Ishikawa (cell line): ENCODE results near the gene MYL6B.

Experiments
- EP300 ChIP-seq: IDR thresholded peaks from 2 replicates; pipeline ENCODE4 v1.6.1; 2012; ENCODE audit warnings: borderline replicate concordance
- FOXM1 ChIP-seq: IDR thresholded peaks from 2 replicates; pipeline ENCODE4 v1.6.1; 2012; ENCODE audit warnings: low read depth, borderline replicate concordance
- MAX ChIP-seq: IDR thresholded peaks from 2 replicates; pipeline ENCODE4 v1.6.1; 2012
- NFIC ChIP-seq: IDR thresholded peaks from 2 replicates; pipeline ENCODE4 v1.6.1; 2012
- REST ChIP-seq: IDR thresholded peaks from 2 replicates; pipeline ENCODE4 v1.6.1; 2012; ENCODE audit warnings: low read depth, mild to moderate bottlenecking
- TAF1 ChIP-seq: IDR thresholded peaks from 2 replicates; pipeline ENCODE4 v1.6.1; 2012; ENCODE audit warnings: low read depth, mild to moderate bottlenecking
- TEAD4 ChIP-seq: IDR thresholded peaks from 2 replicates; pipeline ENCODE4 v1.6.1; 2012
- YY1 ChIP-seq: IDR thresholded peaks from 2 replicates; pipeline ENCODE4 v1.6.1; 2012; ENCODE audit warnings: low read depth
- ZBTB7A ChIP-seq: IDR thresholded peaks from 2 replicates; pipeline ENCODE4 v1.6.1; 2012; ENCODE audit warnings: low read depth

- TF ChIP-seq TEAD4: no peak
- no peak for TF ChIP-seq NFIC
- no peak for TF ChIP-seq REST
- TF ChIP-seq ZBTB7A: no peak
- no peak for TF ChIP-seq TAF1
- TF ChIP-seq EP300: no peak
- TF ChIP-seq YY1: no peak
- TF ChIP-seq FOXM1: no peak
- TF ChIP-seq MAX: no peak
Measured at GRCh38 chr12:56169229-56169759, 16.9 kb downstream of the MYL6B start.
